Pancreas (tissue), 10 donors: ENCODE measurements around the gene LIPT1. TPM values are rescaled to one million over a fixed set of nuclear protein-coding genes. Genes with fewer than 3 reads are reported as not detected.
"Not testable (repeated sequence)": the region's sequence is repeated elsewhere in the genome, so short reads cannot be mapped to it uniquely, and the experiment has no call there.

Experiments used
- ATAC-seq, 4 donors: fragments of 200-7000 bp; cut with Tn5 transposase; one replicate each; pipeline versions ENCODE4 v1.8.0 to v1.9.1; 2020; ENCODE audit warnings: mild to moderate bottlenecking in 4 of 4, moderate library complexity in 4 of 4
- DNase-seq, 6 donors: peaks; one replicate each; pipeline ENCODE4 v3.0.0-alpha.2; 2020
- FAIRE-seq: peaks from 2 replicates; lab custom pipeline; 2012; peaks lifted over from hg19 to GRCh38; lab: Jason Lieb, UNC
- H3K27ac ChIP-seq, 4 donors: fragments of 200-600 bp; sonication (generic); 1 replicate in 3 of 4; 2 replicates in 1 of 4; pipeline versions ENCODE4 v1.5.0 to v1.8.0; 2020
- H3K27me3 ChIP-seq, 4 donors: fragments of 200-600 bp; one replicate each; pipeline ENCODE4 v1.8.0; 2021
- H3K36me3 ChIP-seq, 3 donors: fragments of 200-600 bp; sonication (generic) in 1 of 3; one replicate each; pipeline versions ENCODE4 v1.5.0 to v1.8.0; 2020 to 2021
- H3K4me1 ChIP-seq, 3 donors: fragments of 200-600 bp; one replicate each; pipeline ENCODE4 v1.8.0; 2021
- H3K4me3 ChIP-seq, 4 donors: fragments of 200-600 bp; sonication (generic) in 2 of 4; one replicate each; pipeline versions ENCODE4 v1.5.0 to v1.8.0; 2020 to 2021
- H3K9me3 ChIP-seq, 4 donors: fragments of 200-600 bp; one replicate each; pipeline ENCODE4 v1.8.0; 2021
- WGBS, 2 donors: extraction: QIAGEN DNeasy Blood & Tissue Kit; methylation state at CpG; one replicate each; pipeline ENCODE4 v1.1.7; 2013; 5-methylcytosine and 5-hydroxymethylcytosine counted together
- intact Hi-C, 3 donors: fragments of 100-400 bp; cut with DNase I; formaldehyde crosslinking; loops; one replicate each; pipeline versions ENCODE4 v1.11.1 to v1.14.2; 2022
- polyA plus RNA-seq, 2 donors: library from polyadenylated mRNA; stranded (reverse); fragments of 200-250 nt; gene quantifications; one replicate each; pipeline ENCODE4 v1.2.3, GENCODE V29; 2013
- total RNA-seq, 6 donors: library from RNA; stranded (reverse); fragmentation: NEBNext Ultra II Directional in 4 of 6; extraction: Animal tissue kit (Norgen Biotek cat#: 25700) in 4 of 6; gene quantifications; one replicate each; pipeline versions ENCODE4 v1.2.1 to v1.2.4, GENCODE V29; 2021 to 2023
- TF ChIP-seq, protein P1 (sequence below), 4 donors: fragments of 200-600 bp; sonication (generic) in 3 of 4; IDR thresholded peaks; one replicate each; pipeline versions ENCODE4 v1.5.0 to v1.8.0; 2021; ENCODE audit warnings: antibody characterized with exemption in 4 of 4
- donor health status: healthy with polysubstance abuse.
- donor health status: DM: no; HTN: no; CAD: no; lungs with moderate emphysema.
- donor health status: DM: no; HTN: no; CAD: no.
- donor health status: control.
- donor health status: control.
- donor health status: Bipolar disorder and iron deficiency.
- donor health status: DM: yes; HTN: yes; CAD: no.
- donor health status: DM: no; HTN: no; CAD: no.
- donor health status: DM: no; HTN: no; CAD: no.
- donor health status: DM: yes; HTN: yes; CAD: no.

The LIPT1 gene
- total and polyA plus RNA-seq, 8 donors: 3.1 to 10.5 (median 4.1) TPM

DNA sequence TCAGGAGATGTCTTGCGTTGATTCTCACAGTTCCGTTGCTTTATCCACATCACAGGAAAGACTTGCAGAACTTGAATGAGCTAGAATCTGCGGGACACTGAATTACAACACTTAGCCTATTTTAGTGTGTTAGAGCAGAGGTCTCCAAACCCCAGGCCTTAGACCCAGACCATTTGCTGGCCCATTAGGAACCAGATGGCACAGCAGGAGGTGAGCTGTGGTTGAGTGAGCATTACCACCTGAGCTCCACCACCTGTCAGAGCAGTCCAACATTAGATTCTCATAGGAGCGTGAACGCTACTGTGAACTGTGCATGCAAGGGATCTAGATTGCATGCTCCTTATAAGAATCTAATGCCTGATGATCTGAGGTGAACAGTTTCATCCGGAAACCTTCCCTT, 30.0 kb downstream of the LIPT1 start:
- no peaks in the 10 kb centered on the region for H3K9me3 ChIP-seq
- DNase-seq (no peak), FAIRE-seq (no peak), ATAC-seq (no peak)
- WGBS, 2 donors: 58 to 62% methylated on average over 6 of the region's 6 CpGs
- TF ChIP-seq, protein P1, sequence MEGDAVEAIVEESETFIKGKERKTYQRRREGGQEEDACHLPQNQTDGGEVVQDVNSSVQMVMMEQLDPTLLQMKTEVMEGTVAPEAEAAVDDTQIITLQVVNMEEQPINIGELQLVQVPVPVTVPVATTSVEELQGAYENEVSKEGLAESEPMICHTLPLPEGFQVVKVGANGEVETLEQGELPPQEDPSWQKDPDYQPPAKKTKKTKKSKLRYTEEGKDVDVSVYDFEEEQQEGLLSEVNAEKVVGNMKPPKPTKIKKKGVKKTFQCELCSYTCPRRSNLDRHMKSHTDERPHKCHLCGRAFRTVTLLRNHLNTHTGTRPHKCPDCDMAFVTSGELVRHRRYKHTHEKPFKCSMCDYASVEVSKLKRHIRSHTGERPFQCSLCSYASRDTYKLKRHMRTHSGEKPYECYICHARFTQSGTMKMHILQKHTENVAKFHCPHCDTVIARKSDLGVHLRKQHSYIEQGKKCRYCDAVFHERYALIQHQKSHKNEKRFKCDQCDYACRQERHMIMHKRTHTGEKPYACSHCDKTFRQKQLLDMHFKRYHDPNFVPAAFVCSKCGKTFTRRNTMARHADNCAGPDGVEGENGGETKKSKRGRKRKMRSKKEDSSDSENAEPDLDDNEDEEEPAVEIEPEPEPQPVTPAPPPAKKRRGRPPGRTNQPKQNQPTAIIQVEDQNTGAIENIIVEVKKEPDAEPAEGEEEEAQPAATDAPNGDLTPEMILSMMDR (IDR thresholded peaks at IDR 0.05): no peak
- peaks cover 4 to 17% (median 11%) of the 10 kb centered on the region in 3 donors for H3K4me1 ChIP-seq
- no peaks in the 10 kb centered on the region for H3K36me3 ChIP-seq
- intact Hi-C loops: no loop called here
- H3K4me3 ChIP-seq: no peak overlapping the region
- no peaks in the 10 kb centered on the region for H3K27me3 ChIP-seq
- H3K27ac ChIP-seq: no peak overlapping the region

DNA sequence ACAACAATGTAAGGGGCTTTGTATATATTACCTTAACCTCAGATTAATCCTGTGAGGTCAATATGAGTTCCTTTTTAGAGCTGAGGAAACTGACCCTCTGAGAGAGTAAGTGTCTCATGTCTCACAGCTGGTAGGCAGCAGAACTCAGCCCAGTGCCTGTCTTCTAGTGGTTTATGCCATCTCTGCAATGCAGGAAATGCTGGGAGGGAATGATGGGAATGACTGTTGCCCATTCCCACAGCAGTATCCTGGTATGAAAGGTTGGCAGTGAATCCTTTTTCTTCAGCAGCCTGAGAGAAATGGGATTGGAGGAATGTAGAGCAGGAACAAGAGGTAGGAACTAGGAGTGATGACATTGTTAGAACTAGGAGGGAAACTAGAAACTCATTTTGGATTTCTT, 32.2 kb downstream of the LIPT1 start:
- H3K27ac ChIP-seq: no peak overlapping the region
- H3K9me3 ChIP-seq: no peaks in the 10 kb centered on the region
- intact Hi-C loops: no loop called here
- no peak overlapping the region for H3K4me3 ChIP-seq
- no peaks in the 10 kb centered on the region for H3K36me3 ChIP-seq
- ATAC-seq: no peak
- no peak for FAIRE-seq
- no peaks in the 10 kb centered on the region for H3K27me3 ChIP-seq
- TF ChIP-seq, protein P1 (IDR thresholded peaks at IDR 0.05): no peak
- H3K4me1 ChIP-seq: peaks cover 0 to 10% (median 7%) of the 10 kb centered on the region in 3 donors
- DNase-seq: no peak

DNA sequence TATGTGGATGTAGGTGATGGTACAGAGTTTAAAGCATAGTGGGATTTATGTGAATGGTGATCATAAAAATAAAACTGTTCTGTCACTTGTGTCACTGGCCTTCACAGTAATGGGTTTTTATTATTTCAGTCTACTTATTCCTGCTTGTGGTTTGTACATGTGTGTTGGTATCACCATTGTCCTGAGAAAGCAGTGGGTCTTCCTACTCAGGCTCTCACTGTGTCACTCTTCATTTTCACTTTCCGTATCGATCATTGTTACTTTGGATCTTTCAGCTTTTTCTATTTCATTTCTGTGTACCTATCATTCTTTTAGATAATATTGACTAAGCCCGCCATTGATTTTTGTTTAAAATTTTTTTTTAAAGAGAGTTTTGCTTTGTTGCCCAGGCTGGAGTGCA, 33.6 kb downstream of the LIPT1 start:
- Histone ChIP-seq H3K27ac (no peak overlapping the region), H3K4me1 (no peaks in the 10 kb centered on the region), H3K36me3 (no peaks in the 10 kb centered on the region), H3K4me3 (no peak overlapping the region), H3K9me3 (no peaks in the 10 kb centered on the region), H3K27me3 (no peaks in the 10 kb centered on the region)
- intact Hi-C loops: no loop called here
- DNase-seq (no peak), FAIRE-seq (no peak), ATAC-seq (no peak)
- TF ChIP-seq, protein P1 (IDR thresholded peaks at IDR 0.05): no peak
- WGBS, 2 donors: 88 to 92% methylated on average over 3 of the region's 3 CpGs

DNA sequence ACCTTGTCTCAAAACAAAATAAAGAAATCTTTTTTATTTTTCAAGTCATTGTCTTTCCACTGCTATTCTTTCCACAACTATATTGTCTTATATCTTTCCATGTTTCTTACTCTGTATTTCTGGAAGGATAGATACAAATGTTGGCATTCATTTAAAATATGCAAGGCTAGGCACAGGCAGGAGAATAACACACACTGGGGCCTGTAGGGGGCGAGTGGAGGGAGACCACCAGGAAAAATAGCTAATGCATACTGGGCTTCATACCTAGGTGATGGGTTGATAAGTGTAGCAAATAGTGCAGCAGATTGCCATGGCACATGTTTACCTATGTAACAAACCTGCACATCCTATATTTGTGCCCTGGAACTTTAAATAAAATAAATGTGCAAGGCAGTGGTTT, 35.8 kb downstream of the LIPT1 start:
- 81% methylated on average over 1 of the region's 1 CpG for WGBS, 2 donors
- FAIRE-seq: no peak
- H3K4me3 ChIP-seq: no peak overlapping the region

DNA sequence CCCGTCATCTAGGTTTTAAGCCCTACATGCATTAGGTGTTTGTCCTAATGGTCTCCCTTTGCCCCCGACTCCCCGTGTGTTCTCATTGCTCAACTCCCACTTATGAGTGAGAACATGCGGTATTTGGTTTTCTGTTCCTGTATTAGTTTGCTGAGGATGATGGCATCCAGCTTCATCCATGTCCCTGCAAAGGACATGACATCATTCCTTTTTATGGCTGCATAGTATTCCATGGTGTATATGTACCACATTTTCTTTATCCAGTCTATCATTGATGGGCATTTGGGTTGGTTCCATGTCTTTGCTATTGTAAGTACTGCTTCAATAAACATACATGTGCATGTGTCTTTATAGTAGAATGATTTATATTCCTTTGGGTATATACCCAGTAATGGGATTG, 37.6 kb downstream of the LIPT1 start:
- ATAC-seq, H3K9me3 ChIP-seq, H3K27me3 ChIP-seq, DNase-seq, H3K27ac ChIP-seq, H3K4me1 ChIP-seq, intact Hi-C loops, H3K4me3 ChIP-seq, FAIRE-seq: not testable (repeated sequence)
- WGBS, 2 donors: 95 to 99% methylated on average over 4 of the region's 4 CpGs
- peaks cover 0 to 23% (median 7%) of the 10 kb centered on the region in 3 donors for H3K36me3 ChIP-seq

More for the DNA sequence above, 35.8 kb downstream of the LIPT1 start:
- TF ChIP-seq, protein P1 (IDR thresholded peaks at IDR 0.05): no peak
- intact Hi-C loops: no loop called here
- Histone ChIP-seq H3K9me3 (no peaks in the 10 kb centered on the region), H3K36me3 (peaks cover 0 to 6% (median 0%) of the 10 kb centered on the region in 3 donors), H3K4me1 (no peaks in the 10 kb centered on the region), H3K27ac (no peak overlapping the region), H3K27me3 (no peaks in the 10 kb centered on the region)
- ATAC-seq: no peak
- no peak for DNase-seq
